MCF 10A (cell line): ENCODE results near the gene ZNF586. TPM values are rescaled to one million over a fixed set of nuclear protein-coding genes. Genes with fewer than 3 reads are reported as not detected.

Experiments
- BruUV-seq: library from RNA; stranded (reverse); fragments of 400-500 nt; replicated peaks from 2 replicates; lab custom pipeline; 2021; lab: Mats Ljungman, UMichigan
- CTCF ChIA-PET: fragments of 300-600 bp; sonication (Branson Sonifier 250); formaldehyde crosslinking; extraction: SDS; loops from one replicate; lab custom pipeline; 2021; ENCODE audit warnings: antibody characterized with exemption, inconsistent platforms; lab: Yijun Ruan, JAX
- POLR2A ChIA-PET: fragments of 300-600, 350-650 bp; sonication (Branson Sonifier 250); formaldehyde crosslinking; extraction: SDS; loops from one replicate; lab custom pipeline; 2020; ENCODE audit warnings: antibody characterized with exemption, inconsistent platforms; lab: Yijun Ruan, JAX
- DNase-seq: peaks from one replicate; pipeline ENCODE4 v3.0.0-alpha.2; 2018; ENCODE audit not compliant: unreplicated experiment
- H3K27ac Mint-ChIP-seq: one replicate; pipeline ENCODE4 v1.8.0; 2022; ENCODE audit warnings: mild to moderate bottlenecking, low read depth, mixed read lengths; ENCODE audit not compliant: unreplicated experiment
- H3K27me3 Mint-ChIP-seq: one replicate; pipeline ENCODE4 v1.8.0; 2022; ENCODE audit warnings: mixed read lengths; ENCODE audit not compliant: insufficient read depth, unreplicated experiment
- H3K36me3 Mint-ChIP-seq: one replicate; pipeline ENCODE4 v1.8.0; 2022; ENCODE audit warnings: mild to moderate bottlenecking, moderate library complexity, mixed read lengths; ENCODE audit not compliant: insufficient read depth, unreplicated experiment
- H3K4me1 Mint-ChIP-seq: one replicate; pipeline ENCODE4 v1.8.0; 2022; ENCODE audit warnings: mixed read lengths; ENCODE audit not compliant: insufficient read depth, unreplicated experiment
- H3K4me3 Mint-ChIP-seq: one replicate; pipeline ENCODE4 v1.8.0; 2022; ENCODE audit warnings: mild to moderate bottlenecking, moderate library complexity, mixed read lengths; ENCODE audit not compliant: unreplicated experiment
- H3K9me3 Mint-ChIP-seq: one replicate; pipeline ENCODE4 v1.8.0; 2022; ENCODE audit warnings: mixed read lengths; ENCODE audit not compliant: unreplicated experiment
- intact Hi-C: fragments of 100-400 bp; cut with micrococcal nuclease; formaldehyde crosslinking; loops from 2 replicates; pipeline ENCODE4 v1.14.1; 2022
- total RNA-seq: library from RNA; stranded (reverse); gene quantifications from 2 replicates; pipeline ENCODE4 v1.2.3, GENCODE V29; 2022
- TF ChIP-seq, protein P1 (sequence below): fragments of 200-600 bp; IDR thresholded peaks from one replicate; pipeline ENCODE4 v1.8.0; 2022; ENCODE audit warnings: antibody characterized with exemption, mild to moderate bottlenecking; ENCODE audit not compliant: unreplicated experiment

The ZNF586 gene
- total RNA-seq, 1 experiment from 2014 or later: 13.4 TPM

DNA sequence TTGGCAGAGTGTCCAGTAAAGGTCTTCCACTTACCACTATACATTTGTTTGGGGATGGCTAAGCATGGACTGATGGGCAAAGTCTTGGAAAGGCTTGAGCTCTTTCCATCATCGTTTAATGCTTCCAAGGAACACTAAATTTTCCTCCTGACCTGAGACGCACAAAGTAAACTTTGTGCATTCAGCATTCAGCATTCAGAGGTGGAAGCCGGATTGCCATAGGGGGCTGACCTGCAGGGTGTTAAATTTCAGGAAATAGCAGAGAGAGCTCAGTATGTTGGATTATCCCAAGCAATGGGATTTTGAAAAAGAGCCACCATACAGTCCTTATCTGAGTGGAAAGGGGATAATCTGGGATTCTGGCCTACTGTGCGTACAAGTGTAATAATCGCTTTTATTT lies 31.2 kb downstream of the ZNF586 start:
- Mint-ChIP-seq H3K27me3 (no peaks in the 10 kb centered on the region), H3K4me3 (peak overlapping the region; percentile 3), H3K4me1 (peaks cover 42% of the 10 kb centered on the region), H3K36me3 (peaks cover 33% of the 10 kb centered on the region), H3K9me3 (no peaks in the 10 kb centered on the region), H3K27ac (no peak overlapping the region)
- no TSS peak for BruUV-seq
- ChIA-PET CTCF (interaction anchor here (0.7 to 1.2 kb wide), 4 partner anchors 19 to 713 kb away, joined by 3 to 4 read pairs (median 3); no protein-coding TSS in a partner anchor), POLR2A (interaction anchor here (0.6 to 8.0 kb wide), 9 partner anchors 14 to 365 kb away, joined by 3 to 65 read pairs (median 5); partner anchors contain the start of genes ZNF551, ZNF552, ZNF586 and ZNF587)
- intact Hi-C loops: no loop called here
- TF ChIP-seq, protein P1, sequence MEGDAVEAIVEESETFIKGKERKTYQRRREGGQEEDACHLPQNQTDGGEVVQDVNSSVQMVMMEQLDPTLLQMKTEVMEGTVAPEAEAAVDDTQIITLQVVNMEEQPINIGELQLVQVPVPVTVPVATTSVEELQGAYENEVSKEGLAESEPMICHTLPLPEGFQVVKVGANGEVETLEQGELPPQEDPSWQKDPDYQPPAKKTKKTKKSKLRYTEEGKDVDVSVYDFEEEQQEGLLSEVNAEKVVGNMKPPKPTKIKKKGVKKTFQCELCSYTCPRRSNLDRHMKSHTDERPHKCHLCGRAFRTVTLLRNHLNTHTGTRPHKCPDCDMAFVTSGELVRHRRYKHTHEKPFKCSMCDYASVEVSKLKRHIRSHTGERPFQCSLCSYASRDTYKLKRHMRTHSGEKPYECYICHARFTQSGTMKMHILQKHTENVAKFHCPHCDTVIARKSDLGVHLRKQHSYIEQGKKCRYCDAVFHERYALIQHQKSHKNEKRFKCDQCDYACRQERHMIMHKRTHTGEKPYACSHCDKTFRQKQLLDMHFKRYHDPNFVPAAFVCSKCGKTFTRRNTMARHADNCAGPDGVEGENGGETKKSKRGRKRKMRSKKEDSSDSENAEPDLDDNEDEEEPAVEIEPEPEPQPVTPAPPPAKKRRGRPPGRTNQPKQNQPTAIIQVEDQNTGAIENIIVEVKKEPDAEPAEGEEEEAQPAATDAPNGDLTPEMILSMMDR: no peak
- no peak for DNase-seq

DNA sequence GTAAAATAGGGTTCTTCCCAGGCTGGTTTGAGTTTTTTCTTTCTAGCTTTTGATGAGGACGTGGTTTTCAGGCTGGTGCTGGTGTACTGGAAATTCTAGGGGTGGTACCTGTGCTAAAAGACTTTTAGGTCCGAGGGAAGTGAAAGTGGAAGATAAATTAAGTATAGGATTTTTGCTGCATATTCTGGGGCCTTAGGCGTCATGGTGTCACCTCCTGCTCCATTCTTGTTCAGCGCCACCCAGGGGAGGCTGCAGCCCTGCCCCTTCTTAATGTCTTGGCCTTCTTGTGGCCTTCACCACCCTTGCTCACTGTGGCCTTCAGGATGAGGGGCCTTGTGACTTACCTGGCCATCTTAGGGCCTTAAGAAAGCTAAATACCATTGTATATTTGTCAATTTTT lies 32.8 kb downstream of the ZNF586 start:
- POLR2A ChIA-PET: interaction anchor here (0.6 to 8.0 kb wide), 5 partner anchors 12 to 459 kb away, joined by 3 to 65 read pairs (median 5); partner anchors contain the start of genes ZNF551, ZNF552 and ZNF776
- Mint-ChIP-seq H3K4me3 (no peak overlapping the region), H3K4me1 (peaks cover 42% of the 10 kb centered on the region), H3K27me3 (no peaks in the 10 kb centered on the region), H3K27ac (peak overlapping the region; percentile 39), H3K36me3 (peaks cover 31% of the 10 kb centered on the region), H3K9me3 (no peaks in the 10 kb centered on the region)
- no peak for DNase-seq
- intact Hi-C loops: no loop called here
- no TSS peak for BruUV-seq
- CTCF ChIA-PET: interaction anchor here (0.6 kb wide), 1 partner anchor 66 kb away, joined by 3 read pairs; no protein-coding TSS in a partner anchor
- TF ChIP-seq, protein P1: no peak

DNA sequence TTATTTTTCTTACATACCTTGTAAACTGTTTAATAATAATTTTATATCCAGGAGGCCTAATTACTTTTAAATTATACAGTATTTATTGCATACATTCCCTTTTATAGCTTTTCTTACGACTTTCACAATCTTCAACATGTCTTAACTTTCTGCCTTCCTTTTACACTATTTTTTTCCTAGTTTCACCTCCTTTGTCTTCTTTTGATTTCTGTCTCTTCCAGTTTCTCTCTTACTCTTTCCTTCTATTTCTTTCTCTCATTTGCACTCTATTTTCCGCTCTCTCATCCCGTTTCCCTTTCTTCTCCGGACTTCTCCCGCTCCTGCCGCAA lies 33.8 kb downstream of the ZNF586 start:
- TF ChIP-seq, protein P1: no peak
- CTCF ChIA-PET: no interaction called here
- H3K27ac Mint-ChIP-seq: peak overlapping the region; percentile 94
- DNase-seq: no peak
- H3K27me3 Mint-ChIP-seq: no peaks in the 10 kb centered on the region
- intact Hi-C loops: no loop called here
- H3K9me3 Mint-ChIP-seq: no peaks in the 10 kb centered on the region
- BruUV-seq: no TSS peak
- H3K4me1 Mint-ChIP-seq: peaks cover 42% of the 10 kb centered on the region
- POLR2A ChIA-PET: interaction anchor here (0.7 to 8.0 kb wide), 6 partner anchors 10 to 121 kb away, joined by 3 to 65 read pairs (median 4); partner anchors contain the start of genes ZNF551, ZNF552, ZNF586 and ZNF776
- H3K36me3 Mint-ChIP-seq: peaks cover 41% of the 10 kb centered on the region
- peak overlapping the region; percentile 82 for H3K4me3 Mint-ChIP-seq

DNA sequence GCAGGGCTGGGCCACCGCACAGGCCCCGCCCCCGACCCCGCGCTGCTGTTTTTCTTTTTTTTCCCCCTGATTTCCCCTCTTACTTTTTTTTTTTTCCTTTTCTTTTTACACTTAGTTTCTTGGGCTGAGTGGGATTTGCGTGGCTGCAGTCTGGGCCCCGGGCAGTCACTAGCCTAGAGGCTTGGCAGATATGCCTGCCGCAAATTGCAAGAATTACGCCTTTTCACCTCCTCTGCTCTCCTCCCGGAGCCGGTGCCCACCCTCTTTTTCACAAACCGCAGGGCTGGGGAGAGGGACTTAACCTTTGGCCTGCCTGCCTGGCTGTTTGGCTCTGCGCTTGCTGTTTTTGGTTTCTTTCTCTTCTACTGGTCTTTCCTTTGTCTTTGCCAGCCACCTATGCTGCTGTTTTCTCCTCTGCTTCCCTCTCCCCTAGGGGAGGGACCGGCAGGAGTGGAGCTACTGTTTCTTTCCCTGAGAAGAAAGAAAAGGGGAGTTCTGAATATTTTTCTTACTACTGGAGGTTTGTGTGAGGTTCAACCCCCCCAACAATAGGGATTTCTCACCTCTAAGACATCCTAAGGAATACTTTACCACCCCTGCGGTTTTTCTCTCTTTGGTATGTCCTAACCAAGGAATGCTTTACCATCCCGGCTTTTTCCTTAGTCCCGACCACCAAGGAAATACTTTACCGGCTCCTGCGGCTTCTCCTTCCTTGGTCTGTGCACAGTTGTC lies 34.3 kb downstream of the ZNF586 start:
- ChIA-PET POLR2A (interaction anchor here (0.6 to 8.0 kb wide), 10 partner anchors 9 to 477 kb away, joined by 3 to 65 read pairs (median 4); partner anchors contain the start of genes ZNF551, ZNF552, ZNF586 and ZNF776), CTCF (interaction anchor here (0.7 kb wide), 1 partner anchor 10 kb away, joined by 3 read pairs; no protein-coding TSS in a partner anchor)
- no peaks in the 10 kb centered on the region for H3K27me3 Mint-ChIP-seq
- peak overlapping the region; percentile 94 for H3K27ac Mint-ChIP-seq
- TF ChIP-seq, protein P1: no peak
- no peaks in the 10 kb centered on the region for H3K9me3 Mint-ChIP-seq
- H3K4me3 Mint-ChIP-seq: peak overlapping the region; percentile 82
- peak; percentile 62 for DNase-seq
- no TSS peak for BruUV-seq
- H3K4me1 Mint-ChIP-seq: peaks cover 42% of the 10 kb centered on the region
- intact Hi-C loops: loop anchor here (1.0 kb wide), 1 partner anchor 16 kb away; no protein-coding TSS in a partner anchor
- H3K36me3 Mint-ChIP-seq: peaks cover 46% of the 10 kb centered on the region
